Measurements from ENCODE around the gene RHBDF1. TPM values are rescaled to one million over a fixed set of nuclear protein-coding genes. Genes with fewer than 3 reads are reported as not detected.

Gene RHBDF1
- total and polyA plus RNA-seq, 10 of the 15 experiments (the other 5 are each of a cell fraction or from before 2014, with no cell fraction given), result 0.04 to 0.85 (median 0.36) TPM; not detected in 3

DNA sequence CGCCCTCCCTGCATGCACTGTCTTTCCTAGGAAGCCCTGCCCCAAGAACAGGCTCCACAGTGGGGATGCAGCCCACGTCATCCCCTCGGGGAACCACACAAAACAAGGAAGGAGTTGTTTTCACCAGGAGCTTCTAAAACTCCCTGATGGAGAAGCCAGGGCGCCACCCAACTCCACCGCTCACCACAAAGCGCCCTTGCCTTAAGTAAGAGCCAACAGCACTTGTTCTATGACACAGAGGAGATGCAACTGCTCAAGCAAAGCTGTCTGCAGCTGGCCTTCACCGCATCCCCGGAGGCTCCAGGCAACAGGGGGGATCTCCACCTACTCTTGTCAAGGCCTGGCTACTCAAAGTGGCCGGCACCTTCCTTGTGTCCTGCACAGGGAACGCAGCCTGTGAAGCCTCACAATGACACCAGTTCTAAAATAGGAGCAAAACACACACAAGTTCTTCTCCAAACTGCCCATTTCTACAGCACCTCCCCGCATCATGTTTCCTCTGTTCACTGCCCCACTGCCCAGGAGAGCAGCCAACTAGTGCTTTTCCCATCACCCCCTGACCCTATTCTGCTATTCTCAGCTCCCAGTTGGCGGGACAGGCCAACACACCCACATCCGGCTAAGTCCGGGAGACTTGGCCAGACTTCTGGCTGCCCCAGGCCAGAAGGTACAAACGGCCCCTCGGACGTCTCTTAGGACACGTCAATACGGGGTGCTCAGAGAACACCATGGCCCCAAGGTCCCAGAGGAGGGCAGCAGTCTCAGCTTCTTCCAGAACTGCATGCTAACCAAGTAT is 29.8 kb upstream of the RHBDF1 start:
- Histone ChIP-seq H3K4me2 (ENCODE audit: control insufficient read depth, insufficient read depth) (no peak overlapping the region), H3K27me3 (replicated peaks in 1 of 2; ENCODE audit: control insufficient read depth in 2 of 2, insufficient read depth in 2 of 2, low read length in 1 of 2) (no peaks in the 10 kb centered on the region), H3K9me3 (replicated peaks; ENCODE audit: control insufficient read depth, insufficient read depth, low read length) (no peaks in the 10 kb centered on the region), H3K4me3 (no peak overlapping the region), H3K4me1 (ENCODE audit: control insufficient read depth, insufficient read depth, low read length) (no peaks in the 10 kb centered on the region), H3K27ac (ENCODE audit: control insufficient read depth, insufficient read depth) (no peak overlapping the region), H2AFZ (ENCODE audit: control insufficient read depth, low read depth, low read length) (no peak overlapping the region), H4K20me1 (ENCODE audit: control insufficient read depth, insufficient read depth) (no peaks in the 10 kb centered on the region; the same call in 1 of the 2 replicates), H3K79me2 (ENCODE audit: control insufficient read depth, insufficient read depth, low read length) (no peaks in the 10 kb centered on the region), H3K9ac (ENCODE audit: control insufficient read depth, insufficient read depth, low read length) (no peak overlapping the region), H3K36me3 (ENCODE audit: control insufficient read depth in 2 of 2, insufficient read depth in 2 of 2, low read length in 1 of 2) (peaks cover 5 to 13% of the 10 kb centered on the region in 2 experiments; a peak in 3 of 4 replicates)
- ChIA-PET POLR2A (no interaction called here), SMC1A (ENCODE audit: uncharacterized antibody, unreplicated experiment) (no interaction called here), CTCF (no interaction called here), RAD21 (ENCODE audit: unreplicated experiment) (interaction anchor here (0.7 kb wide), 1 partner anchor 404 kb away, joined by 3 read pairs; no protein-coding TSS in a partner anchor)
- TF ChIP-seq RELB (IDR thresholded peaks at IDR 0.05; ENCODE audit: low read depth) (no peak), SKIL (IDR thresholded peaks at IDR 0.05; ENCODE audit: low read depth, poor library complexity, severe bottlenecking) (no peak), PKNOX1 (IDR thresholded peaks at IDR 0.05) (no peak), ZZZ3 (IDR thresholded peaks at IDR 0.05; ENCODE audit: control insufficient read depth, insufficient read length, low read depth) (no peak), RUNX3 (IDR thresholded peaks at IDR 0.05; ENCODE audit: low read length) (no peak), EZH2 (IDR thresholded peaks at IDR 0.05; ENCODE audit: borderline replicate concordance, control insufficient read depth, low read depth, low read length) (no peak), NFYB (IDR thresholded peaks at IDR 0.05; ENCODE audit: insufficient read depth, low read depth, low read length) (no peak)
- ATAC-seq (no peak), DNase-seq (ENCODE audit: low read depth, low spot score) (no peak), FAIRE-seq (no peak)
- in situ Hi-C loops (cut with MboI) (no loop called here), intact Hi-C loops (cut with micrococcal nuclease; ENCODE audit: unreplicated experiment) (no loop called here)
- WGBS (ENCODE audit: insufficient coverage, insufficient replicate concordance, low lambda C conversion rate, missing lambda C conversion rate), result 88% methylated on average over 19 of the region's 19 CpGs
- no TSS peak for BruUV-seq (replicated peaks)
